Peyer's patch (tissue), 4 donors: ENCODE measurements around the gene CELF2.

Experiments
- CTCF ChIP-seq, 6 experiments: fragments of 450-650 bp in 4 of 6; fragments of 200-600 bp in 2 of 6; sonication (generic) in 1 of 6; IDR thresholded peaks; one replicate each; pipeline ENCODE4 v1.5.1; 2017 to 2019; ENCODE audit warnings: antibody characterized with exemption in 6 of 6, mild to moderate bottlenecking in 3 of 6, moderate library complexity in 1 of 6
- POLR2A ChIP-seq, 2 donors: fragments of 450-650 bp; IDR thresholded peaks; one replicate each; pipeline ENCODE4 v1.5.1; 2017; ENCODE audit warnings: antibody characterized with exemption in 2 of 2, mild to moderate bottlenecking in 2 of 2, moderate library complexity in 2 of 2

- TF ChIP-seq CTCF (IDR thresholded peaks at IDR 0.05) (no peak), POLR2A (IDR thresholded peaks at IDR 0.05) (no peak)
Observed at GRCh38 chr10:11285171-11285570, 267.5 kb downstream of the CELF2 start.
